AG04450 (cell line): ENCODE measurements around the gene SFRP5. TPM values are rescaled to one million over a fixed set of nuclear protein-coding genes. Genes with fewer than 3 reads are reported as not detected.

ENCODE experiments used
- CTCF ChIA-PET: fragments of 300-600, 350-600 bp; formaldehyde crosslinking; extraction: SDS; loops from one replicate; lab custom pipeline; 2022; ENCODE audit warnings: antibody characterized with exemption, inconsistent platforms; lab: Charles Lee
- POLR2A ChIA-PET: fragments of 350-600 bp; formaldehyde crosslinking; extraction: SDS; loops from one replicate; lab custom pipeline; 2021; ENCODE audit warnings: antibody characterized with exemption, inconsistent platforms; lab: Yijun Ruan, JAX
- DNase-seq: peaks from one replicate; pipeline ENCODE4 v3.0.0-alpha.2; 2011; ENCODE audit warnings: low read depth, low spot score
- H3K27ac ChIP-seq: one replicate; pipeline ENCODE4 v1.5.1; 2012; ENCODE audit warnings: low read depth, low read length, control low read depth
- H3K27me3 ChIP-seq: one replicate; pipeline ENCODE4 v1.6.0; 2012; ENCODE audit warnings: low read length; ENCODE audit not compliant: control insufficient read depth, insufficient read depth
- H3K4me3 ChIP-seq: 2 replicates; pipeline ENCODE4 v1.5.1; 2011; ENCODE audit warnings: mild to moderate bottlenecking, low read depth, low read length, control low read depth
- H3K9me3 ChIP-seq: 2 replicates; pipeline ENCODE4 v1.5.1; 2012; ENCODE audit warnings: low read length; ENCODE audit not compliant: control insufficient read depth, insufficient read depth
- CTCF ChIP-seq: IDR thresholded peaks from 2 replicates; pipeline ENCODE4 v1.5.1; 2011; ENCODE audit warnings: low read depth, low read length, control low read depth, inconsistent platforms
- polyA minus RNA-seq: library from RNA; depleted of rRNA, polyadenylated mRNA; stranded (reverse); fragments of >200 nt; gene quantifications from 2 replicates; pipeline ENCODE4 v1.2.3, GENCODE V29; 2011; rRNA and poly(A)+ RNA removed
- polyA plus RNA-seq: library from polyadenylated mRNA; depleted of rRNA; stranded (reverse); fragments of >200 nt; gene quantifications from 2 replicates; pipeline ENCODE4 v1.2.3, GENCODE V29; 2011; rRNA removed

SFRP5 gene
- not detected in 2 replicates for polyA plus RNA-seq
- not detected in 2 replicates for polyA minus RNA-seq

DNA sequence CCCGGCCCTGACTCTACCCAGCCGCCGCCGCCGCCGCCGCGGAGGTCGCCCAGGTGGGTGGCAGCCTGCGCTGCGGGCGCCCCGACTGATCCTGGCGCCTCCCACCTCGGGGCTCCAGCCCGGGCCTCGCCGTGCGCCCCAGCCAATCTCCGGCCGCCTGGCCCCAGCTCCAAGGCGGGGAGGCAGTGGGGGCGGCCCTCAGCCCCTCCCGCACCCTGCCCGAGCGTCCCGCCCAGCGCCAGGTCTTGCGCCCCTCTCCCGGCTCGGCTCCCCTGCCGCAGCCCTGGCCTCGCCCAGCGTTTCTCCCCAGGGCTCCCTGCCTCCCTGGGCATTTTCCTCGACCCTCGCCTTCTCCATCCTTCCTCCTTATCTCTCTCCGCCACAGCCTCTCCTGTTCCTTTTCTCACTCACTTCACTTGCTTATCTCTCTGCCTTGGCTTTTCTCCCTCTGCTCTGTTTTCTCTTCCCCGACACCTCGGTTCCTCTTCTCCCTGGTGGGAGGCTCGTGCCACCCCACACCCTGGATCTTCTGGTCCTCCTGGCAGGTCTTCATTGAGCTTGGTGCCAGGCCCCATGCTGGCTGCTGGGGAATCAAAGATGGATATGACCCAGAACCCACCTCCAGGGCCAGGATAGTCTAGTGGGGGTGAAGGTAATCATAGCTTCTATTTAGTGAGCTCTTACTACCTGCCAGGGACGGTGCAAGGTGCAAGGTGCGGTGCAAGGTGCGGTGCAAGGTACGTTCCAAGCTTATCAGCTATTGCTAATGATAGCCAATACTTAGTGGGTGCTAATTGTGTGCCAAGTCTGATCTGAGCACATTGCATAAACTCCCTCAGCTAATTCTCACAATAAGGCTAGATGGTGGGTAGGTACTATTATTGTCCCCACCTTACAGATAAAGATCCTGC lies at the start of gene SFRP5:
SFRP5 (minus strand) TSS at position 87 of the 911 bp plus-strand sequence. CDS start 166 bp downstream, outside the sequence.
- no peak within 1 kb of the TSS for H3K27ac ChIP-seq
- DNase-seq: no peak
- no peaks in the 10 kb centered on the region for H3K9me3 ChIP-seq
- POLR2A ChIA-PET: no interaction called here
- peaks cover 44% of the 10 kb centered on the region for H3K27me3 ChIP-seq
- CTCF ChIA-PET: interaction anchor here (1.5 kb wide), 1 partner anchor 20 kb away, joined by 5 read pairs; no protein-coding TSS in a partner anchor
- TF ChIP-seq CTCF: no peak
- H3K4me3 ChIP-seq: 0 out of 2 replicates have a peak within 1 kb of the TSS, but pooled peaks have one; percentile 17

DNA sequence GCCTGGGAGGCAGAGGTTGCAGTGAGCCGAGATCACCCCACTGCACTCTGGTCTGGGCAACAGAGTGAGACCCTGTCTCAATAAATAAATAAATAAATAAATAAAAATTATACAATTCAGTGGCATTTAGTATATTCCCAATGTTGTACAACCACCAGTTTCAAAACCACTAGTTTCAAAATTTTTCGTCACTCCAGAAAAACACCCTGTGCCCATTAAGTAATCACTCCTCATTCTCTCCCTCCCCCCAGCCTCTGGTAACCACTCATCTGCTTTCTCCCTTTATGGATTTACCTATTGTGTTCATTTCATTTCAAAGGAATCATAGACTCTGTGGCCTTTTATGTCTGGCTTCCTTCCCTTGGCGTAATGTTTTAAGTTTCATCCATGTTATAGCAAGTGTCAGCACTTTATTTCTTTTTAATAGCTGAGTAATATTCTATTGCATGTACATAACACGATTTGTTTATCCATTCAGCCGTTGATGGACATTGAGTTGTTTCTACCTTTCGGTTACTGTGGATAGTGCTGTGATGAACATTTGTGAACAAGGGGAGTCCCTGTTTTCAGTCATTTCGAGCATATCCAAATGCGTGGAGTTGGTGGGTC lies 48.4 kb upstream of the SFRP5 start:
- Histone ChIP-seq H3K4me3 (no peak overlapping the region), H3K27ac (no peak overlapping the region), H3K27me3 (peaks cover 31% of the 10 kb centered on the region), H3K9me3 (no peaks in the 10 kb centered on the region)
- CTCF ChIA-PET: interaction anchor here (0.6 kb wide), 1 partner anchor 28 kb away, joined by 3 read pairs; no protein-coding TSS in a partner anchor
- DNase-seq: no peak
- TF ChIP-seq CTCF: no peak
- POLR2A ChIA-PET: no interaction called here

DNA sequence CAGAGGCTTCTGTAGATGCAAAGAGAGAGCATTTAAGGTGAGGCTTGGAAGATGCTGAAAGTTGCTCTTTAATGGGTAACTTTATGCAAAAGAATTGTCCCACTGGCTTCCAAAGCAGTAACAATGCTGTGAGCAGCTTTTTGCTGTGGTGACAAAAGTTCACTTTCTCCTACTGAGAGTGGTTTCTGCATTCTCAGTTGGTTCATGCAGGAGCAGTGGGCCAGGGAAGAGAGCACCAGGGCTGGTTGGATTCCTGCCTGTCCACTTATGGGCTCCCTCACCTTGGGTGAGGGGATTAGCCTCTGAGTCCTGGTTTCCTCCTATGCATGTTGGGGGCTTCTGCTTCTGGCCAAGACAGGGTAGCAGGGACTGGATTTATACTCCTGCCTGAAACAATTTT lies 46.8 kb upstream of the SFRP5 start:
- ChIA-PET POLR2A (no interaction called here), CTCF (no interaction called here)
- no peak for DNase-seq
- Histone ChIP-seq H3K27me3 (peaks cover 30% of the 10 kb centered on the region), H3K9me3 (no peaks in the 10 kb centered on the region), H3K27ac (no peak overlapping the region), H3K4me3 (no peak overlapping the region)
- TF ChIP-seq CTCF: no peak

DNA sequence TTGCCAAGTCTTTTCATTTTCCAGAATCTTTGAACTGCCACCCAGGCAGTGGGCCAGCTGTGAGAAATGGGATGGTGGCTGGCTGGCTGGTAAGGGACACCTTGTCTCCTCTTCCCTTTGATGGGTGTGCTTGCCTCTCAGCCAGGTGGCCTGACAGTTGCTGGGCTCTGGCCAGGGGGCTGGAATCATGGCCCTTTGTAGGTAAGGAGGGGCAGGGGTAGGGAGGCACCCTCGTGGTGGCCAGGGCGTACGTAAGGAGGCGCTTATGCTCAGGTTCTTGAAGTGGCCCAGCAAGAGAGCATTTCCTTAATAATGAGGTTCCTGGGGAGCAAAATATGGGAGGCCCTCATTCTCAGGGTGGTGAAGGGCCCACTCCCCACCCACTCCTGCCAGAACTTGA lies 44.8 kb upstream of the SFRP5 start:
- ChIA-PET CTCF (no interaction called here), POLR2A (no interaction called here)
- TF ChIP-seq CTCF: no peak

DNA sequence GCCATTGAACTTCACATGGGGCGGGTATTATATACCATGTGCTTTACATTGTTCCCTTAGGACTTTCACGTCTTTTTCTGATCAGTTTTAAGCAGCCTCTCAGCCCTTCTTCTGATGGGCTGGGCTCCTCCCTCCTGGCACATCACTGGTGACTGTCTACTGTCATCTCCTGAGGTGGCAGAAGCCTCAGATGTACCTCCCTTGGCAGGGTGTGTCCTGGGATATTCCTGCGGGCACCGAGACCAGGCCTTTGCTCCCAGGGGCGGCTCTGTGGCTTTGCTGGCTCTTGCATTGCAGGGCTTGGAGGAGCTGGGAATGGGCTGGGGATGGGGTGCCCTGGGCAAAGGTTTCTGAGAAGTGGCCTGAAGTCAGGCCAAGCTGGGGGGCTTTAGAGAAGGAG lies 43.2 kb upstream of the SFRP5 start:
- CTCF ChIA-PET: no interaction called here
- TF ChIP-seq CTCF: no peak
- H3K9me3 ChIP-seq: no peaks in the 10 kb centered on the region
- POLR2A ChIA-PET: no interaction called here
- no peak overlapping the region for H3K27ac ChIP-seq
- H3K4me3 ChIP-seq: no peak overlapping the region
- peaks cover 22% of the 10 kb centered on the region for H3K27me3 ChIP-seq
- no peak for DNase-seq

More for the DNA sequence above, 44.8 kb upstream of the SFRP5 start:
- Histone ChIP-seq H3K27me3 (peaks cover 27% of the 10 kb centered on the region), H3K27ac (no peak overlapping the region), H3K9me3 (no peaks in the 10 kb centered on the region), H3K4me3 (no peak overlapping the region)
- no peak for DNase-seq
